GM21619 (cell line): Measurements from ENCODE around the gene NHLRC2.

ENCODE experiments used
- ATAC-seq: cut with Tn5 transposase; IDR thresholded peaks from one replicate; pipeline ENCODE4 v1.9.1; 2021; ENCODE audit not compliant: unreplicated experiment

The NHLRC2 gene

GRCh38 chr10:113907166-113907565, 52.7 kb downstream of the NHLRC2 start:
- no peak for ATAC-seq

- ATAC-seq, result no peak
Observed at GRCh38 chr10:113908236-113908635, 53.8 kb downstream of the NHLRC2 start.

DNA sequence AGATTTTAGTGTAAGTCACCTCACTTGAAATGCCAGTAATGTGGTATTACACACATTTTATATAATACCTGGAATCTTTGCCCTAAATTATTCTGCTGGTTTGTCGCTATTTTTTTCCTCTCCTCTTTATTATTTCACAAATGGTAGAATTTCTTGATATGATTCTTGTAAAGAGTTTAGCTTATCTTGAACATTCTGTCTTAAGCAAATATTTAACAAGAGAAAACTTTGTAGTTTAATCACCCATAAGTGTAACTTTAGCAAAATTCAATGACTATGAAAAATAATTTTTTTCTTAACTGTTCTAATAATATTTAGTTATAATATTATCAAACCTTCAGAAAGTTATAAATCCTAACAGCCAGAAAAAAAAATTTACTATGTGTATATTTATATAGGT, 56.7 kb downstream of the NHLRC2 start:
- no peak for ATAC-seq

DNA sequence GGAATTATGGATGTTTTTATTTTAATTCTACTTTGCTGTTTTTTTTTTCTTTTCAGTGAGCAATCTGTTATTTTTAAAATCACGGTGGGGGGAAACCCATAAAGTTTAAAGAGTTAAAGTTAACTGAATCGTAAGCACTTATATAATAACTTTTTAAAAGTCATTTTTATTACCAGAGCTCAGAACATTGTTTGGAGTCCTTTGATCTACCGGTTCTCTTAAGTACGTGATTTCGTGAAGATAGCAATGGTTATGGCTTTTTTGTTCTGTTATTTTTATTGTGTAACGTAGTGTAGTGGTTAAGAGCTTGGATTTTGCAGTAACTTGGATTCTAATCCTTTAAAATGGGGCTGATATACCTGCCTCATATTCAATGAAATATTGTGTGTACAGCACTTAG, 57.4 kb downstream of the NHLRC2 start:
- ATAC-seq, result no peak

GRCh38 chr10:113912582-113912981, 58.1 kb downstream of the NHLRC2 start:
- ATAC-seq, result no peak

DNA sequence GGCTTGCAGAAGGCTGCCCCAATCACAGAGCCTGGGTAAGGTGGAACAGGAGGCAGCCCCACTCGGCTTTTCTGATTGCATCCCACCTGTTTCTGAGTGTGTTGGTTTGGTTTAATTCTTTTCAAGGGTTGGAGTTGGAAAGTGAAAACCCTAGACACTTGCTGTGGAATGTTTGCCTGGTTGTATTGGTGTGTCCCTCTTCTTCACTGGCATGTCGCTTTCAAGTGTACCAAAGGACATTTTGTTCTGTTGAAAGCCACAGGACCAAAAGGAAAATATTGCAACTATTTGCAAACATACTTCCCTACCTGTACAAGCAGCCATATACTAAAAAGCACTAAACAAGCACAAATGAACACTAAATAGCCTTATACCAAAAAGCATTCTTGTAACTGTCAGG, 60.5 kb downstream of the NHLRC2 start:
- no peak for ATAC-seq

DNA sequence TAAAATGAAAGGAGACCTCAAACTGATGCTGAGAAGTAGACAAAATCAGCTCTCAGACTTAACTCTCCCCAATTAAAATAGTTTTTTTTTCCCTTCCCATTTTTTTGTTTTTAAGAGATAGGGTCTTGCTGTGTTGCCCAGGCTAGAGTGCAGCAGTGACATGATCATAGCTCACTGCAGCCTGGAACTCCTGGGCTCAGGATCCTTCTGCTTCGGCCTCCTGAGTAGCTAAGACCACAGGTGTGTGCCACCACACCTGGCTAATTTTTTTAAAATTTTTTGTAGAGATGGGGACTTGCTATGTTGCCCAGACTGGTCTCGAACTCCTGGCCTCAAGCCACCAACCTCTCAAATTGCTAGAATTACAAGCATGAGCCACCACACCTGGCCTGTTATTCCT, 61.1 kb downstream of the NHLRC2 start:
- no peak for ATAC-seq

- ATAC-seq, result no peak
Observed at GRCh38 chr10:113916053-113916452, 61.6 kb downstream of the NHLRC2 start.

DNA sequence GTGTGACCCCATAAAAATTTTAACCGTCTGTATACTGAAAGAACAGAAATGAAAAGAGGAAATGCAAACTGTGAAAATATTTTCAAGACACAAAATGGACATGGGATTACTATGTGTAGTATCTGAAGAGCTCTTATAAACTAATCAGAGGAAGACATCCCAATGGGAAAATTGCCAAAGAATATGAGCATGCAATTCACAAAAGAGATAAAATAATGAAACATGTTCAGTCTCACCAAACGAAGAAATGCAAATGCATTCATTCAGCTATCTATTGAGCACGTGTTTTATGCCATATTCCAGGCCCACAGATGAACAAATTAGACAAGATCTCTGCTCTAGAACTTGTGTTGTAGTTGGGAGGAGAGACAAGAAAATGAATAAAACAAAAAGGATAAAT, 63.2 kb downstream of the NHLRC2 start:
- no peak for ATAC-seq

GRCh38 chr10:113920114-113920513, 65.7 kb downstream of the NHLRC2 start:
- no peak for ATAC-seq

DNA sequence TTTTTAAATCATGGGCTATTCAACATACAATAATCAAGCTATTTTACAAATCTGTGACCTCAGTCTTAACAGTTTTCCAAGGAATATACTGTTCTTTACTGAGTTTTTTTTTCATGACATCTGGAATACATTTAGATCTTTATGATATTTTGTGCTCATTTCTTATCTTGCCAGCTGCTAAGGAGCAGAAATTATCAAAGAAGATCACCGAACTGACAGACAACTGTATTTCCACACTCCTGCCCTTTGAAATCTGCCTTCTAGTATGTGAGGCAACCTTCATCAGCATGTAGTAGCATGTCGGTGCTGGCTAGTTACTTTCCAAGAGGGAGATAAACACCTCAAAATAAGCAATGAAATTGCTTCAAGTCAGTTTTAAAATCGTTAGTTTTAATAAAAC, 66.4 kb downstream of the NHLRC2 start:
- no peak for ATAC-seq

DNA sequence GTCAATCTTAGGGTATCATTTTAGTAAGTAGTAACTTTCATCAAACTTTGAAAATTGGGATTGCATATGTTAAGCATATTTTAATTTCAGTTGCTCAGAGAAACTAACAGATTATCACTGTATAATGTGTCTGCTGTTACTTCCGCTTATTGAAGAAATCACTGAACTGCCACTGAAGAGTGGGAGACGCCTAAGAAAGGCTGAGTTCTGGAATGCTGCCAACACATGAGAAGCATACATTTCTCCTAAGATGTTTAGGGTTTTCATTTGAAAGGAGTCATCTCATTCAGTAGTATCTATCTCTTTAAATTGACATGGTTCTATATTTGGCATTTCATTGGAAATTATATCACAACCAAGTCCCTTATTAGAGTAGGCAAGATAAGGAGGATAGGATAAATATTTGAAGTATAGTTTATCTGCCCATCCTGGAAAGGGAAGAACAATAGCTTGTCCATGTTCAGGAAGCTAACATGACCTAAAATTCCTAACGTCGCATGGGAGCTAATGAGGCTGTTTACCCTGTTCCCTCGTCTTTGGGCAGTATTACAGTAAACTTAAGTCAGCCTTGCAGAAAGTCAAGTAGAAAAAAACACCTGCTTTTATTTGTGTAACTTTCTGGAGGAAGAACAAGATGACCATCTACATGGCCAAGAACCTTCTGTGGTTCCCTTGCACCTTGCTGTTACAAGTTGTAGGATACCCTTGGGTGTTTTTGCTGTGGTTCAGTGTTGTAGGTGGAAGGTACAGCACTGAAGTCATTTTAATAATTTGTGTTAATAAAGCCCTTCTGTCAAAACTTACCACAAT, 67.3 kb downstream of the NHLRC2 start:
- no peak for ATAC-seq

DNA sequence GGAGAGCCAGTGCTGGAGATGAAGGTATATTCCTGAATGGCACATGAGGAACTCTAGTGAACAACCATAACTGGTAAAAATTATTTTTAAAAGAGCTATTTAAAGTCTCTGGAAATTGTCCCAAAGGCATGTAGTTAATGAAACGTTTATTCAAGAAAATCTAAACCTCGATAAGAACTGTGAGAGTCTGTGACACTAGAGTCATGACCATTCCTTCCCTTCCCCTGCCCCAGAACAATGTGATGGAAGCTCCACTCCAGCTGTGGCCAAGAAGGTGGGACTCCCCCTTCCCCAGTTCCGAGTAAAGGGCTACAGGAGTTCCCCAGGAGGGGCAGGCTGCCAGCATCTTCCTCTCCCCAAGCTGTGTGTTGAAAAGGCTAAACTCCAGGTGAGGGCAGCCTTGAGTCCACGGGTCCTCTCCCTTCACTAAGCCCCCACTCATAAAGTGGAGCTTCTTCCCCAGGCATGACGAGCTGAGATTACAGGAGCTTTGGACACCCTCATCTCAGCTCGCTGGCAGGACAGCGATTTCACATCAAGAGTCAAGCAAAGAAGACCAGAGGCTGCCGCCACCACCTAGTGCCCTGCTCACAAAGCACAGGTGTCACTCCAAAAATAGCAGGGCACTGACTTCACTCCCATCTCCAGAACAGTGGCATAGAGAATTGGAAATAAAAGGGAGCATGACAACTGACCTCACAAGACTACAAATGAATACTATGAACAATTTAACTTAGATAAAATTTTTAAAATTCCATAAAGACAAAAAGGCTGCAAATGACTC, 68.5 kb downstream of the NHLRC2 start:
- no peak for ATAC-seq

DNA sequence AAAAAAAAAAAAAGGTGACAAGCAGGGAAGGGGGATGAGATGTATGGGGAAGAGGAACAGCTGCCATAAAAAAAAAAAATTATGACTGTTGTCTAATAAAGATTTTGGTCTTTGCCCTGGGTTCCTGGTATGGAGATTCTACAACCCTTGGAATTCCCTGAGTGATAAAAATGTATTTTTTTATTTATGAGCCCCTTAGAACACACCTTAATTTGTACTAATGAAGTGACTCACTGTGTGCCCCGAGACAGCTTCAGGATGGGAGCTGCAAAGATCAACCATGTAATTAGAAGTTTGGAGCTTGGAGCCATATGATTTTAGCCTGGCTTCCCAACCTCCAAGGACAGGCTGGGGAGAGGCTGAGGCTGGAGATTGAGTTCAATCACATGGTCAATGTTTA, 69.7 kb downstream of the NHLRC2 start:
- ATAC-seq, result no peak

DNA sequence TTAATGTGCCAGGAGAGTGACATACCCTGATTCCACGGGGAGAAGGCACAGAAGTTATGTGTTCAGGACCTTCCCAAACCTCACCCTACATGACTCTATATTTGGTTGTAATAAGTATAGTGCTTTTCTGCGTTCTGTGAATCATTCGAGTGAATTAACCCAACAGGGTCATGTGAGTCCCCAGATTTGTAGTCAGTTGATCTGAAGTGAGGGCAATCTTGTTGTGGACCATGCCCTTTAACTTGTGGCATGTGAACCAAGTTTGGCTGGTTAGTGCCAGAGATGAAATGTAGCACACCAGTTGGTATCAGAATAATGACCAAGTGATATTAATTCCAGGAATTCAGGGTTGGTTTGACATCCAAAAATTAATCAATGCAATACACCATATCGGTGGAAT, 70.2 kb downstream of the NHLRC2 start:
- no peak for ATAC-seq

GRCh38 chr10:113927440-113927839, 73.0 kb downstream of the NHLRC2 start:
- no peak for ATAC-seq

GRCh38 chr10:113928830-113929229, 74.4 kb downstream of the NHLRC2 start:
- ATAC-seq, result no peak

DNA sequence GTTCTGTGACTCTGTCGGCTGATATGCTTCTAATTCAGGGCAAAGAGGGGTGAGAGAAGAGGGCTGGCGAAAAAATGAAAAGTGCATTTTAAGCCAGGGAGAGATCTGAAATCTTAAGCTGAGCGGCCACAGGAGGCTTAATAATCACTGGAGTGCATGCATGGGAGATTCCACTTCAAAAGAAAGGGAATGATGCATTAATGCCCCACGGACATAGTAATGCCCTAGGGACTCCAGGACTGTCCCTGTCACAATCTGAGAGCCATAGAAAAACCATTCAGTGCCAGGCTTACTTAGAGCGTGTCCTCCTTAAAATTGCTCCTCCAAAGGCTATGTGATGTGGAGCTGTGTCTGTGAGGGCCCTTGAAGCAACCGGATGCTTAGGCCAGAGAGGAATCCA, 75.1 kb downstream of the NHLRC2 start:
- ATAC-seq, result no peak

DNA sequence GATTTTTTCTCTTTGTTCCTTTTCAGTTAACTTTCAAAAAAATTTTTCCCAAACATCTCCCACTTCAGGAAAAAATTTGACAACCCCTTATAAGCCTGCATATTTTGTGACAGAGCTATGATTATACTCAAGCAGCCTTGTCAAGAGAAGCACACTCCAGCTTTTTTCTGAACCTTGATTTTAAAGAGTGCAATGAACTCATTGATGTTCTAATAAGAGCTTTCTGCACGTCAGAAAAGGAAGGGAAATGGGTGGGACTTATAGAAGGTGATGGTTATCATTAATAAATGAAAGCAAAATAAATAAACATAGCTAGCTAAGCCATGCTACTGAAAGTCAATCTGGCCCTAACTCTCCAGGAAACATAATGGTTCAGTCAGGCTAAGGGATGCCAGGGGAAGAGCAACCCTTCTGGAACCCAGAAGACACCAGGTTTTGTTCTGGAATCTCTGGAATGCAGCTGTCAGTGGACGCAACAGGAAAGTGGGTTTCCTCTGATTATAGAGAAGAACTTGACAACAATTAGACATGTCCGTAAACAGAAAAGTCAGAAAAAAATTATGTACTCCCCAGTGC, 76.1 kb downstream of the NHLRC2 start:
- no peak for ATAC-seq

DNA sequence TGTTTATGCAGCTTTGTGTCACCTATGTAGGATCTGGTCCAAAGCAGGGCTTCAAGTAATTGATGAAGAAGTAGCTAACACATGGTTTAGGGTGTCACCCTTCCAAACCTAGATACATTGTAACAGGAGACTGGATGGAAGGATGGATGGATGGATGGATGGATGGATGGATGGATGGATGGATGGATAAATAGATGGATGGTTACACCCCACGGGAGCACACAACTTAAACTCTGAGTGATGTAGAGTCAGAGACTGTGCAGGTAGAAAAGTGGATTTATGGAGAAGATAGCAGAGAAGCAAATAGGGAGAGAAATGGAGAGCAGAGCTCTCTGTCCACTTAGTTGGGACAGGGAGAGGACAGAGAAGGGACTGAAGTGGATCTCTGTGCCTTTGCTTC, 78.4 kb downstream of the NHLRC2 start:
- ATAC-seq, result no peak

DNA sequence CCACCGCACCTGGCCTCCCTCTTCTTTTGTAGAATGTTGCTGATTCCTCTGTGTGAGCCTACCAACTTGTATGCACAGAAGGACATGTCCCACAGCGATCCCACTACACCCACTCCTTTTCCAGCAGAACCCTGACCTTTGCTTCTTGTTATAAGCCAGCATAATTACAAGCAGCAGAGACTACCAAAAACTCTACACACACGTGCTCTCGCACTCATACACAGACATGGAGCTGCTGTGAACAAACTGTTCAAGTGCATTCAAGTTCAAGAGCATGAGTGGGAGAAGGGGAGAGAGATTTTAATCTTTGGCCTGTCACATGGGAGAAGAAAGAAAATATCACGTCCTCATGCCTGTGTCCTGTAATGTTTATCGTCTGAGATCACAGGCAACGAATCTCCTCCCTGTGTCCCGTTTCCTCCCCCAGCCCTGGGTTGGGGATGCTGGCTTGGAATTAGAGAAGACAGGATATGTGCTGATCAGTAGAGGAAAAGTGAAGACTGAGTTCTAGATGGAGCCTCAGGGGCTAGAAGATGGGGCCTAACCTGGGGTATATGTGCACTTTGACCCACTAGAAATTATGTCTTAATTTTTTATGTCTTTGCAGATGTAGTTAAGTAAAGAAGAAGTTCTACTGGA, 79.6 kb downstream of the NHLRC2 start:
- no peak for ATAC-seq

DNA sequence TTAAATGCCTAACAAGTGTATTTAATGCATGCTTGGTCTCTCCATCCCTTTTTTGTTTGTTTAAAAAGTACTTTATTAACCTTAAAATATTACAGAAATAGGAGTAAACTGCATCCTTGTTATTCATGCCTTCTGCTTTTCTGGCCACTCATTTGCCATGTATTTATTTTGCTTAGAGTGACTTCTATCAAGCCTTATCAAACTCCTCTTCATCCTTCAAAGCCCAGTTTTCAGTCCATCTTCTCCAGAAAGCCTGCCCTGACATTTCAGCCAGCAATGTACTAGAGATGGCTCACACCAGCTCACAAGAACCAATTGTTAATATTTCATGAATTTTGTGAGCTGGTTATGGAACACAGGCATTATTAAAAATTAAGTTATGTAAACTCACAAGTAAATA, 82.8 kb downstream of the NHLRC2 start:
- no peak for ATAC-seq
